Limb (tissue), 2 donors: ENCODE measurements around the gene CCZ1B.
"Not testable (repeated sequence)": the region's sequence is repeated elsewhere in the genome, so short reads cannot be mapped to it uniquely, and the experiment has no call there.

ENCODE experiments used
- DNase-seq, 2 donors: peaks; one replicate each; pipeline ENCODE4 v3.0.0-alpha.2; 2016; ENCODE audit errors: extremely low spot score in 2 of 2

Gene CCZ1B

DNA sequence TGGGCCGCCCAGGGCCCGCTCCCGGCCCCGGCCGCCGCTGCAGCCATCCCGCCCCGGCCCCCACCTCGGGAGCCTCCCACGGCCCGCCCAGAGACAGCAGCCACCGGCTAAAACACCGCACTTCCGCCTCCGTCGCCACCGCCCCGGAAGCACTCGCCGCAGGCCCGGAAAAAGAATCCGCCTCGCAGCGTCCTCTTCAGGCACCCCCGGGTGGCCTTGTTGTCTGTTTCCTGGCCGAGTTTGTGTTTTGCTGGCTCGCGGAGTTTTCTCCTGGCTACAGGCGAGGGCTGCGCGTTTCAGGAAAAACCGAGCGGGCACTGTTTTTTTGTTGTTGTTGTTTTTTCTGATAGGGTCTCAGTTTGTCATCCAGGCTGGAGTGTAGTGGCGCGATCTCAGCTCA, at the start of gene CCZ1B:
CCZ1B (minus strand) TSS at position 125 of the 400 bp plus-strand sequence; CDS start at position 47, 78 bp downstream.
- DNase-seq: peak; percentile 62 to 76

GRCh38 chr7:6875022-6875421, 48.9 kb upstream of the CCZ1B start:
- DNase-seq: not testable (repeated sequence)

- not testable (repeated sequence) for DNase-seq
Observed at GRCh38 chr7:6872246-6872945, 46.3 kb upstream of the CCZ1B start.

DNA sequence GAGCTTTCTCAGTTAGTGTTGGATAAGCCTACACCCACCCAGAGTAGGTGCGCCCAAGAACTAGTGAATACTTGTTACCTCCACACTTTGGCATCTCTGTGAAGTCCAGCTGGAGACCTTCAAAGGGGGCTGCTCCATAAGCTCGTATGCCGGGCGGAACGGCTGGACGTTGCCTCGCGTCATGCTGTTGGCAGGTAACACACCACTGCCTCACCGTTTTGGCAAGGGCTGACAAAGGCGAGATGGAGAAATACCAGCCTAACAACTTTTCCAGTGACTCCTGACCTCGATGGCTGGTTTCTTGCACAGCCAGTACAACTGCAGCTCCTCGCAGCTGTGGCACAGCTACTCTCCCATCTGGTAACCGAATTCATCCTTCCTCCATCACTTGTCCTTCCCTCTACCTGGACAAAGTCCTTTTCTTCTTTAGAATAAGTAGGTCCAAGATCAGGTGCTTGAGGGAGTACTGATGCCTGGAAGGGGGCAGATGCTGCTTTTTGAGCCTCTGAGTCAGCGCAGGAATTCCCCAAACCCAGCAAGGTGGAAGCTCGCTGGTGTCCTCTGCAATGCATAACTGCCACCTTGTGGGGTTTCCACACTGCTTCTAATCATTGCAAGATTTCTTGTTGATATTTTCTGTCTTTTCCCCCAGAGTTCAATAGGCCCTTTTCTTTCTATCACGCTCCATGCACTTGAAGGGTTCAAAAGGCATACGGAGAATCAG, 45.5 kb upstream of the CCZ1B start:
- not testable (repeated sequence) for DNase-seq

DNA sequence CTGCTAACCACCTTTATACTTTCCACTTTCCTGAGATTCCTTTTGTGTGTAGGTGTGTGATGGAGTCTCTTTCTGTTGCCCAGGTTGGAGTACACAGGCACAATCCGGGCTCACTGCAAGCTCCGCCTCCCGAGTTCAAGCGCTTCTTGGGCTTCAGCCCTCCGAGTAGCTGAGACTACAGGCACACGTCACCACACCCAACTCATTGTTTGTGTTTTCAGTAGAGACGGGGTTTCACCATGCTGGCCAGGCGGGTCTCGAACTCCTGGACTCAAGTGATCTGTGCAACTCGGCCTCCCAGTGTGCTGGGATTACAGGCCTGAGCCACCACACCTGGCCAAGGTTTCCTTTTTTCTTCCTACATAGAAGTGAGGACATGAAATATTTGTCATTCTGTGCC, 38.7 kb upstream of the CCZ1B start:
- not testable (repeated sequence) for DNase-seq

DNA sequence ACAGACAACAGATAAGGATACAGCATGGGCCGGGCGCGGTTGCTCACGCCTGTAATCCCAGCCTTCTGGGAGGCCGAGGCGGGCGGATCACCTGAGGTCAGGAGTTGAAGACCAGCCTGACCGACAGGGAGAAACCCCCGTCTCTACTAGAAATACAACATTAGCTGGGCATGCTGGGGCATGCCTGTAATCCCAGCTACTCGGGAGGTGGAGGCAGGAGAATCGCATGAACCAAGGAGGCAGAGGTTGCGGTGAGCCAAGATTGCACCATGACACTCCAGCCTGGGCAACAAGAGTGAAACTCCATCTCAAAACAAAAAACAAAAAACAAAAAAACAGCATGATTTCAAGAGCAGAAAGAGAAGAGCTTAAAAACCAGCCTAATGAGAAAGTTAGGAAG, 38.1 kb upstream of the CCZ1B start:
- DNase-seq: not testable (repeated sequence)

DNA sequence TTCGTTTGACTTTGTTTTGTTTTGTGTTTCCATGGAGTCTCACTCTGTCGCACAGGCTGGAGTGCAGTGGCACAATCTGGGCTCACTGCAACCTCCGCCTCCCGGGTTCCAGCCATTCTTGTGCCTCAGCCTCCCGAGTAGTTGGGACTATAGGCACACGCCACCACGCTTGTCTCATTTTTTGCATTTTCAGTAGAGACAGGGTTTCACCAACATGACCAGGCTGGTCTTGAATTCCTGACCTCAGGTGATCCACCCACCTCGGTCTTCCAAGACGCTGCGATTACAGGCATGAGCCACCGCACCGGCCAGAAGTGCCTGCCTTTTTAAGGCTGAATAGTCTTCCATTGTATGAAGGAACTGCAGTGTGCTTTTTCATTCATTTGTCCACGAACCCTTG, 36.8 kb upstream of the CCZ1B start:
- DNase-seq: not testable (repeated sequence)

GRCh38 chr7:6857721-6858314, 31.7 kb upstream of the CCZ1B start:
- peak; percentile 14 to 61 for DNase-seq

DNA sequence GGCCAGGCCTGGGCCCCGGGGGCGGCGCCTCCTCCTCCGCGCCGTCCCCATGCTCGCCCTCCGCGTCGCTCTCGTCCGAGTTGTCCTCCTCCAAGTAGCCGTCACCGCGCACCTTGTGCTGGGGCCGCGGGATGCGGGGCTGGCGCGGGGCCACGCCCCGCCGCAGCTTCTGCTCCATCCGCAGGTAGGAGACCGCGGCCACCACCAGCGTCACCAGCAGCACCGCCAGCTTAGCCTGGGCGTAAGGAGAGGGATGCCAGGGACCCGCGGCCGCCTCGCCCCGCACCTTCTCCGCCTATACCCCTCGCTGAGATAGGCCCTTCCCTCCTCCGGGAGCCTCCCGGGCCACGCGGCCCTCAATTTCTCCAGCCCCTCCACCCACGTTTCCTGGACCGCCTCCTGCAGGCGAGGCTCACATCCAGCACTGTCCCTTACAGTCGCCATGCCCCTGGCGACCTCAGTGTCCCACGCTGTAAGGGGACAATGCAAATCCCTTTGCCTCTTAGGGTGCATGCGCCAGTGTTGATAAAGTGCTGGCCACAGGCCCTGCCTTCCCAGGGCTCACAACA, 29.6 kb upstream of the CCZ1B start:
- DNase-seq: not testable (repeated sequence)

DNA sequence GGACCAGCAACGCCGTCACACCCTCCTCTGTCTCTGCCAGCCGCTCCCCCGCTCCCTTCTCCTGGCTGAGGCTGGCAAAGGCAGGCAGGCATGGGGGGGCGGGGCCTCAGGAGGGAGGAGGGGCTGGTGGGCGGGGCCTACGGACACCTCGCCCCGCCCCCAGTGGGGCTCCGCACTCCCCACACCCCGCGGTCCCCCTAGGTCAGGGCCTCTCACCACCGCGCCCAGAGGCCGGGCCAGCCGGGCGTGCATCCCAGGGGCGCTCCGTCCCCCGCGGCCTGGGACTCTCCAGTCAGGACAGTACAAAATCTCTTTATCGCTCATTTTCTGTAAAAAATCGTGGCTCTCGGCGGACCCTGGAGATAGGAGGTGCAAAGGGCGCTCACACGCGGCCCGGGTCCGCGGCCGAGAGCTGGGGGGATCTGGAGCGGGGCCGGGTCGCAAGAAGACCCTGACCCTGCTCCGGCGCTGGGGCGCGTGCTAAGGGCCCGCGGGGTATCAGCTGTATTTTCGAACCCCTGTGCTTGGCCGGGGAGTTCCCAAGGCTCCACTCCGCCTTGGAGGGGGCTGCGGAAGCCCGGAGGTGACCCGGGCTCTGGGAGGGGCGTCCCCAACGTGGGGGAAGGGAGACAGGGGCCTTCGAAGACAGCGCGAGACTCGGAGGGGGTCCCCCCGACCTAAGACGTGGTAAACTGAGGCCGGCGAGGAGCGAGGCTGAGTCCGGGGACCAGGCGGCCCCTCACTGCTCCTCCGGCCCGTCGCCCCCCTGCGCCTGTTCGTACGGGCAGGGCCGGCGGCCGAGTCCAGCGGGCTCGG, 28.9 kb upstream of the CCZ1B start:
- peak in 1 of 2 donors; percentile 53 for DNase-seq

GRCh38 chr7:6853681-6854080, 27.6 kb upstream of the CCZ1B start:
- DNase-seq: not testable (repeated sequence)

DNA sequence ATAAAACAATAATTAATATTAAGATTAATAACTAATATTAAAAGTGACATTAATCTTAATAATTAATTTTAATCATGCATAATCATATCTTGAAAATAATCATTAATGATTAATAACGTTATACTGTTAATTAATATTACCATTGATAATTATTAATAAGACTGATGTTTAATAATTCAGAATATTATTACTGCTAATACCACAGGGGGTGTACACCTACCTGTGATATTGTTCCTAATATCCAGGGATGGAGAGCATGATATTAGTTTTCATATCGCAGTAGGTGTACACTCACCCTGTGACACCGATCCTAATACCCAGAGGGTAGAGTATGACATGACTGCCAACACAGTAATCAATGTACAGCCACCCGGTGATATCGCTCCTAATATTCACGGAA, 23.1 kb upstream of the CCZ1B start:
- DNase-seq: not testable (repeated sequence)

DNA sequence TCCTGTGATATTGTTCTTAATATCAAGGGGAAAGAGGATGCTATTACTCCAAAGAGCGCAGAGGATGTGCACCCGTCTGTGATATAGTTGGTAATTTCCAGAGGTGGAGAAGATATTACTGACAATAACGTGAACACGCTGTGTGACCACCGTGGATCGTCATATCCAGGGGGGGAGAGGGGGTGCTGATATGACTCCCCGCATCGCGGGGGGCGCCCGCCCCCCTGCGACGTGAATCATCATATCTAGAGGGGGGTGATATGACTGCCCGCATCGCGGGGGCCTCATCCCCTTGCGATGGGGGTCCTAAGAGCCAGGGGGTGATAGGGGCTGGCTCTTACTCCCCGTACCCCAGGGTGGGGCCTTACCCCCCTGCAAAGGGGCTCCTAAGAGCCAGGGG, 21.7 kb upstream of the CCZ1B start:
- not testable (repeated sequence) for DNase-seq

DNA sequence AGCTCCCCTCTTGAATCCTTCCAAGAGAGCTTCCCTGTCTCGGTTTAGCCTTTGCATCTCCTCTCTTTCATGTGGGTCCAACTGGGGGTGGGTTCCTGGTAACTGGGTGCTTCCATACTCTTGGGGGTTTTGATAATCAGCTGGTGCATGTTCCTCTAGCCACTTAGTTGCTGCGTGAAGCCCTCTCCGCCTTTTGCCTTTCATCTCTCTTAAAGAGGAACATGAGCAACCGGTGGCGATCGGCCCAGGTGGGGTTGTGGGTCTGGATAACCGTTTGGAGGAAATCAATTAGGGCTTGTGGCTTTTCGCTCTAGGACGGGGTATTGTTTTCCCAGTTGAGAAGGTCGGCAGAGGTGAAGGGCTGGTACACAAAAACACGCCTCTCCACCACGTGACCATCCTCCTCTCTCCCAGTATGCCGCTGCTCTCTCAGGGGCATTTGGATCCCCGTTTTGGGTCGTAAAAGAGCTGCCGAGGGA, 19.9 kb upstream of the CCZ1B start:
- DNase-seq: not testable (repeated sequence)

GRCh38 chr7:6843654-6844053, 17.6 kb upstream of the CCZ1B start:
- DNase-seq: not testable (repeated sequence)

- not testable (repeated sequence) for DNase-seq
Observed at GRCh38 chr7:6843092-6843491, 17.0 kb upstream of the CCZ1B start.

- not testable (repeated sequence) for DNase-seq
Observed at GRCh38 chr7:6842278-6842921, 16.3 kb upstream of the CCZ1B start.

DNA sequence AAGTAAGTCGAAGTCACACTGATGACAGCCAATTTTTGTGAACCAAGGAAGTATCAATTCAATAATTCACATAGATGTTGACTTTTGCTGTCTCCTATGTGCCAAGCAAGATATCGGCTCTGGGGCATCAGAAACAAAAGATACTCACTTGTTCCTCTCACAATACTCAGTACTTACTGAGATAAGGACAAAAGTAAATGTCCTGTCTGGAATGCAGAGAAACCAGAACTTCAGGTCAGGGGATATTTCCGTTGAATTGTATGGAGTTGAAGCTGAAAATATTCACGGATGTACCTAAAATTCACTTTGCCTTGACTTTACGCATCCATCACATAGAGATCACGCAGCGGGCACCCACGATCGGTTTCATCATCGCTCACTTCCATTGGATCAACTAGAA, 11.0 kb upstream of the CCZ1B start:
- DNase-seq: not testable (repeated sequence)

GRCh38 chr7:6835521-6835920, 9.4 kb upstream of the CCZ1B start:
- DNase-seq: not testable (repeated sequence)

- DNase-seq: no peak
Observed at GRCh38 chr7:6833636-6834035, 7.6 kb upstream of the CCZ1B start.
